GM06990 (cell line): Measurements from ENCODE around the gene CAMTA1.

Source experiments
- DNase-seq: peaks from one replicate; pipeline ENCODE4 v3.0.0-alpha.2; 2011; ENCODE audit not compliant: insufficient read length; ENCODE audit errors: extremely low read depth
- H3K27me3 ChIP-seq: replicated peaks from 2 replicates; pipeline ENCODE4 v1.6.0; 2011; ENCODE audit warnings: low read length; ENCODE audit not compliant: control insufficient read depth, insufficient read depth
- H3K36me3 ChIP-seq: 2 replicates; pipeline ENCODE4 v1.5.1; 2011; ENCODE audit warnings: low read length; ENCODE audit not compliant: control insufficient read depth, insufficient read depth
- H3K4me3 ChIP-seq: replicated peaks from 2 replicates; pipeline ENCODE4 v1.5.1; 2011; ENCODE audit warnings: low read depth, mild to moderate bottlenecking, control low read depth, low read length
- TF ChIP-seq, protein P1 (sequence below): IDR thresholded peaks from 2 replicates; pipeline ENCODE4 v1.5.1; 2011; ENCODE audit warnings: low read length, control low read depth, mild to moderate bottlenecking, inconsistent platforms; ENCODE audit not compliant: insufficient read depth, poor library complexity, severe bottlenecking

CAMTA1 gene

DNA sequence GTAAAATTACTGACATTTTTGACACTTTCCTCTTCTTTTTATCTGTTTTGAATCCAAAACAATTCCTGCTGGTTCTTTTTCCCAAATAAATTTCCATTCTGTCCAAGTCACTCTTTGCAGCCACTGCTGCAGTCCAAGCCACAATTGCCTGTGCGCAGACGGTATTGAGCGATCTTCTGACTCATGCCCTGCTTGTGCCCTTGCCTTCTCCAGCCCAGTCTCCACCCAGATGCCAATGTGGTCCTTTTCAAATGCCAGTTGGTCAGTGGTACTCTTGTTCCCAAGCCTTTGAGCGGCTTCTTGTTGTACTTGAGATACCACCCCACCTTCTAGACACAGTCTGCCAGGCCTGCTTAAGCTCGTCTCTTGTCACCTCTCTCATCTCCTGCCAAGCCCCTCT lies 78.9 kb downstream of the CAMTA1 start:
- TF ChIP-seq, protein P1, sequence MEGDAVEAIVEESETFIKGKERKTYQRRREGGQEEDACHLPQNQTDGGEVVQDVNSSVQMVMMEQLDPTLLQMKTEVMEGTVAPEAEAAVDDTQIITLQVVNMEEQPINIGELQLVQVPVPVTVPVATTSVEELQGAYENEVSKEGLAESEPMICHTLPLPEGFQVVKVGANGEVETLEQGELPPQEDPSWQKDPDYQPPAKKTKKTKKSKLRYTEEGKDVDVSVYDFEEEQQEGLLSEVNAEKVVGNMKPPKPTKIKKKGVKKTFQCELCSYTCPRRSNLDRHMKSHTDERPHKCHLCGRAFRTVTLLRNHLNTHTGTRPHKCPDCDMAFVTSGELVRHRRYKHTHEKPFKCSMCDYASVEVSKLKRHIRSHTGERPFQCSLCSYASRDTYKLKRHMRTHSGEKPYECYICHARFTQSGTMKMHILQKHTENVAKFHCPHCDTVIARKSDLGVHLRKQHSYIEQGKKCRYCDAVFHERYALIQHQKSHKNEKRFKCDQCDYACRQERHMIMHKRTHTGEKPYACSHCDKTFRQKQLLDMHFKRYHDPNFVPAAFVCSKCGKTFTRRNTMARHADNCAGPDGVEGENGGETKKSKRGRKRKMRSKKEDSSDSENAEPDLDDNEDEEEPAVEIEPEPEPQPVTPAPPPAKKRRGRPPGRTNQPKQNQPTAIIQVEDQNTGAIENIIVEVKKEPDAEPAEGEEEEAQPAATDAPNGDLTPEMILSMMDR, result no peak
- H3K4me3 ChIP-seq, result no peak overlapping the region
- no peaks in the 10 kb centered on the region for H3K36me3 ChIP-seq
- H3K27me3 ChIP-seq, result no peaks in the 10 kb centered on the region
- no peak for DNase-seq

DNA sequence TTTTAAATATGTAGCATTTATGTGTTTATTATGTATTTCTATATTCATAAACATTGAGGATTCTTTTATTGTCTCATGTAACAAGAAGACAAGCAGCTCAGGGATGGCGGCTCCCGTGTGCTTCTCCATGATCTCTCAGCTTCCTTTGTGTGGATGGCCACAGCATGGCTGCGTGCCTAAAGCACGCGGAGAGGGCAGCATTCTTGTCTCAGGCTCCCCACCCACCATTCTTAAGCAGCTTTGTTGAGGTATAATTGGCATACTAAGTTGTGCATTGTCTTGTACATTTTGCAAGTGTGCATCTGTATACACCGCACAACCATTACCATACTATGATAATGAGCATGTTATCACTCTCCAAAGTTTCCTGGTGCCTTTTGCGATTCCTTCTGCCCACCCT lies 81.6 kb downstream of the CAMTA1 start:
- TF ChIP-seq, protein P1, result no peak
- no peak for DNase-seq
- Histone ChIP-seq H3K27me3 (no peaks in the 10 kb centered on the region), H3K36me3 (no peaks in the 10 kb centered on the region), H3K4me3 (no peak overlapping the region)

- H3K27me3 ChIP-seq, result no peaks in the 10 kb centered on the region
- no peak for DNase-seq
- H3K4me3 ChIP-seq, result no peak overlapping the region
- H3K36me3 ChIP-seq, result no peaks in the 10 kb centered on the region
- TF ChIP-seq, protein P1, result no peak
Measured at GRCh38 chr1:6867321-6867720, 82.1 kb downstream of the CAMTA1 start.

- Histone ChIP-seq H3K4me3 (no peak overlapping the region), H3K27me3 (no peaks in the 10 kb centered on the region), H3K36me3 (no peaks in the 10 kb centered on the region)
- DNase-seq, result no peak
- TF ChIP-seq, protein P1, result no peak
Measured at GRCh38 chr1:6867729-6868659, 82.7 kb downstream of the CAMTA1 start.

DNA sequence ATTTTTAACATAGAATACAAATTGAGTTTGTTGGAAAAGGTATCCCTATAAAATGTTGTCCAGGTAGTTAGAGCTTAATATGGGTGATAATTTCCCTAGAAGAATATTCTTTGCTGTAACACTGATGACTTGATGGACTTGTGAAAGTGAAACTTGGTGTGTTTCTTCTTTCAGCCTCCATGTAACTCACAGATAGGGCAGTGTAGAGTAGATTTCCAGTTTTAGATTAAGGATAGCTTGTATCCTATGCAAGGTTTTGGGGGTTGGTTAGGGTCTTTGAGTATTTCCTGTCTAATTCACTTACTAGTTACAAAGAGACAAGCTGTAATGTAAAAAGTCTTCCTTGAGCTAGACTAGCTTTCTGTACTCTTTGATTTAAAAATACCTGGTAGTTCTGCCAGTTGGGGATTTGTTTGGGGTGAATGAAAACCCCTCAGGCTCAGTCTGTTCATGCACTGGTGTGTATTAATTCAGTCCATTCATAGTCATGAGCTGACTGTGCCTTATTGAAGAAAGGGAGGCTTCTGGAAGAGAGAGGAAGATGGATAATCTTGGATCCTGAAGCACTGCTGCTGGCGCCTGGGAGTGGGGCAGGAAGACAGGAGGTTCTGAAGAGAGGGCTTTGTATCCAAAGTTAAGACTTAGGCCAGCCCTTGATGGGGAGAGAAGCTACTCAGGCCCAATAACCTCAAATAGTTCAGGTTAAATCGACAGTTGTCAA lies 83.6 kb downstream of the CAMTA1 start:
- TF ChIP-seq, protein P1, result no peak

More for the DNA sequence above, 83.6 kb downstream of the CAMTA1 start:
- Histone ChIP-seq H3K36me3 (no peaks in the 10 kb centered on the region), H3K4me3 (no peak overlapping the region), H3K27me3 (no peaks in the 10 kb centered on the region)
- DNase-seq, result no peak
